ENCODE data around the gene SPG7.

- TF ChIP-seq, protein P1, sequence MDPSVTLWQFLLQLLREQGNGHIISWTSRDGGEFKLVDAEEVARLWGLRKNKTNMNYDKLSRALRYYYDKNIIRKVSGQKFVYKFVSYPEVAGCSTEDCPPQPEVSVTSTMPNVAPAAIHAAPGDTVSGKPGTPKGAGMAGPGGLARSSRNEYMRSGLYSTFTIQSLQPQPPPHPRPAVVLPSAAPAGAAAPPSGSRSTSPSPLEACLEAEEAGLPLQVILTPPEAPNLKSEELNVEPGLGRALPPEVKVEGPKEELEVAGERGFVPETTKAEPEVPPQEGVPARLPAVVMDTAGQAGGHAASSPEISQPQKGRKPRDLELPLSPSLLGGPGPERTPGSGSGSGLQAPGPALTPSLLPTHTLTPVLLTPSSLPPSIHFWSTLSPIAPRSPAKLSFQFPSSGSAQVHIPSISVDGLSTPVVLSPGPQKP (IDR thresholded peaks at IDR 0.05; ENCODE audit: borderline replicate concordance, low read depth, low read length), result no peak
- no peak; the same call in 1 of the 2 replicates for TF ChIP-seq POLR2A (IDR thresholded peaks at IDR 0.05; ENCODE audit: low read depth, low read length)
- TF ChIP-seq CEBPB (IDR thresholded peaks at IDR 0.05; ENCODE audit: low read depth, low read length), result 0 out of 2 replicates have a peak, but pooled peaks have one; percentile 3
- TF ChIP-seq, protein P2, sequence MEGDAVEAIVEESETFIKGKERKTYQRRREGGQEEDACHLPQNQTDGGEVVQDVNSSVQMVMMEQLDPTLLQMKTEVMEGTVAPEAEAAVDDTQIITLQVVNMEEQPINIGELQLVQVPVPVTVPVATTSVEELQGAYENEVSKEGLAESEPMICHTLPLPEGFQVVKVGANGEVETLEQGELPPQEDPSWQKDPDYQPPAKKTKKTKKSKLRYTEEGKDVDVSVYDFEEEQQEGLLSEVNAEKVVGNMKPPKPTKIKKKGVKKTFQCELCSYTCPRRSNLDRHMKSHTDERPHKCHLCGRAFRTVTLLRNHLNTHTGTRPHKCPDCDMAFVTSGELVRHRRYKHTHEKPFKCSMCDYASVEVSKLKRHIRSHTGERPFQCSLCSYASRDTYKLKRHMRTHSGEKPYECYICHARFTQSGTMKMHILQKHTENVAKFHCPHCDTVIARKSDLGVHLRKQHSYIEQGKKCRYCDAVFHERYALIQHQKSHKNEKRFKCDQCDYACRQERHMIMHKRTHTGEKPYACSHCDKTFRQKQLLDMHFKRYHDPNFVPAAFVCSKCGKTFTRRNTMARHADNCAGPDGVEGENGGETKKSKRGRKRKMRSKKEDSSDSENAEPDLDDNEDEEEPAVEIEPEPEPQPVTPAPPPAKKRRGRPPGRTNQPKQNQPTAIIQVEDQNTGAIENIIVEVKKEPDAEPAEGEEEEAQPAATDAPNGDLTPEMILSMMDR (conservative IDR thresholded peaks at IDR 0.05; ENCODE audit: low read depth, low read length), result no peak; the same call in 1 of the 2 replicates
- no peak for TF ChIP-seq MAFK (IDR thresholded peaks at IDR 0.05; ENCODE audit: low read depth, low read length)
- no peak for TF ChIP-seq FOS (IDR thresholded peaks at IDR 0.05; ENCODE audit: low read depth, low read length)
- no peak for TF ChIP-seq RFX5 (IDR thresholded peaks at IDR 0.05; ENCODE audit: low read depth, low read length)
- no peak for TF ChIP-seq RCOR1 (IDR thresholded peaks at IDR 0.05; ENCODE audit: insufficient replicate concordance, low read length)
- TF ChIP-seq SMC3 (IDR thresholded peaks at IDR 0.05; ENCODE audit: low read depth, low read length), result no peak
- peak; percentile 23; the same call in 1 of the 2 replicates for TF ChIP-seq RAD21 (IDR thresholded peaks at IDR 0.05; ENCODE audit: low read length)
- TF ChIP-seq MAZ (IDR thresholded peaks at IDR 0.05; ENCODE audit: borderline replicate concordance, low read depth, low read length), result no peak
- no peak for TF ChIP-seq NFE2L2 (IDR thresholded peaks at IDR 0.05; ENCODE audit: low read depth, low read length)
These were observed 16.8 kb upstream of the SPG7 start for GRCh38 chr16:89491238-89491869.

Data from IMR-90 (cell line).